ENCODE results near the gene MFSD2A.

DNA sequence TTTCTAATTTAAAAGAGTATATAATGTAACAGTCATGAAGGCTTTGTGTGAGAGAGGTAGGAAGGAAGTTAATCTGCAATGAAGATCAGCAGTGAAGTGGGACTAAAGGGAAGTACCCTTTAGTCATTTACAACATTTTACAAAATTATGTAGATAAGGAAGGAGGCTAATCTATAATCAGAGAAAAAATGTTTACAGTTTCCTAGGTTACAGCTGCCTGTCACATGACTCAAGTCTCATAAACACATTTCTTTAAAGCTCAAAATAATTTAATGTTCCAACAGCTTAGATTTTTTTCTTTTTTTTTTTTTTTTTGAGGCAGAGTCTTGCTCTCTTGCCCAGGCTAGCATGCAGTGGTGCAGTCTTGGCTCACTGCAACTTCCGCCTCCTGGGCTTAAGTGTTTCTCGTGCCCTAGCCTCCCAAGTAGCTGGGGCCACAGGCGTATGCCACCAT lies 59.3 kb downstream of the MFSD2A start:
- no peak for TF ChIP-seq EZH2 (IDR thresholded peaks at IDR 0.05; ENCODE audit: insufficient read depth, low read length)
- TF ChIP-seq, protein P1, sequence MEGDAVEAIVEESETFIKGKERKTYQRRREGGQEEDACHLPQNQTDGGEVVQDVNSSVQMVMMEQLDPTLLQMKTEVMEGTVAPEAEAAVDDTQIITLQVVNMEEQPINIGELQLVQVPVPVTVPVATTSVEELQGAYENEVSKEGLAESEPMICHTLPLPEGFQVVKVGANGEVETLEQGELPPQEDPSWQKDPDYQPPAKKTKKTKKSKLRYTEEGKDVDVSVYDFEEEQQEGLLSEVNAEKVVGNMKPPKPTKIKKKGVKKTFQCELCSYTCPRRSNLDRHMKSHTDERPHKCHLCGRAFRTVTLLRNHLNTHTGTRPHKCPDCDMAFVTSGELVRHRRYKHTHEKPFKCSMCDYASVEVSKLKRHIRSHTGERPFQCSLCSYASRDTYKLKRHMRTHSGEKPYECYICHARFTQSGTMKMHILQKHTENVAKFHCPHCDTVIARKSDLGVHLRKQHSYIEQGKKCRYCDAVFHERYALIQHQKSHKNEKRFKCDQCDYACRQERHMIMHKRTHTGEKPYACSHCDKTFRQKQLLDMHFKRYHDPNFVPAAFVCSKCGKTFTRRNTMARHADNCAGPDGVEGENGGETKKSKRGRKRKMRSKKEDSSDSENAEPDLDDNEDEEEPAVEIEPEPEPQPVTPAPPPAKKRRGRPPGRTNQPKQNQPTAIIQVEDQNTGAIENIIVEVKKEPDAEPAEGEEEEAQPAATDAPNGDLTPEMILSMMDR (IDR thresholded peaks at IDR 0.05; ENCODE audit: insufficient read depth, low read depth, low read length) = no peak

Measured in astrocyte (in vitro differentiated cells and primary cell).